Measurements from ENCODE around the gene PDE1C. TPM values are rescaled to one million over a fixed set of nuclear protein-coding genes. Genes with fewer than 3 reads are reported as not detected.

The PDE1C gene
- total and polyA plus RNA-seq, 2 experiments from 2014 or later: 23.5 to 33.8 TPM

DNA sequence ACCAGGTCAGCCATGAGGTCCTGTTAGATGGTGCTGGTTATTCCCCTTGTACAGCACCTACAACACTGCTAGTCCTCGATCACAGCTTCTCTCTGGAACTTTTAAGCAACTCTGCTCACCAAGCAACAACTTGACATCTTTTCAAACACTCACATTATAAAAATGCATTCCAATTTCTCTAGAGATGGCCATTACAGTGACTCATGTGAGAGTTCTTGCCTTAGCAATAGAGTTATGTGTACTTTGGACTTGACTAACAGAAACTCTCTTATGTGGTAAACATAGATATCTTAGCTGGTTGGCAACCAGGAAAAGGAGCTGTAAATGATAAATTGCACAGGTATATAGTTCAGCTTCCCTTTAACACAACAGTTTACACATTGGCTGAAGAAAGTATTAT, 122.2 kb downstream of the PDE1C start:
- H4K20me1 ChIP-seq (ENCODE audit: insufficient read depth): no peaks in the 10 kb centered on the region
- peaks cover 4% of the 10 kb centered on the region; the same call in 1 of the 2 replicates for H3K36me3 ChIP-seq (ENCODE audit: low read depth)
- no peaks in the 10 kb centered on the region for H3K9me3 ChIP-seq (ENCODE audit: low read depth)
- H3K9me2 ChIP-seq (ENCODE audit: insufficient read depth): no peaks in the 10 kb centered on the region
- no peak overlapping the region for H2AFZ ChIP-seq
- WGBS, 2 experiments (ENCODE audit: low coverage in 1 of 2, low lambda C conversion rate in 2 of 2, missing lambda C conversion rate in 2 of 2): 0 to 5% methylated on average over 1 of the region's 1 CpG
- peak overlapping the region; percentile 83 for H3K27ac ChIP-seq
- DNase-seq: peak; percentile 91
- no peak overlapping the region for H3K4me3 ChIP-seq
- peaks cover 20% of the 10 kb centered on the region; the same call in 1 of the 2 replicates for H3K79me2 ChIP-seq (ENCODE audit: insufficient read depth)
- H3K4me2 ChIP-seq (ENCODE audit: unreplicated experiment): peak overlapping the region; percentile 49
- peak overlapping the region; percentile 41 for H3K9ac ChIP-seq
- in situ Hi-C loops (cut with MboI): no loop called here
- peaks cover 26% of the 10 kb centered on the region for H3F3A ChIP-seq (ENCODE audit: insufficient read depth)
- no peaks in the 10 kb centered on the region for H3K27me3 ChIP-seq (replicated peaks; ENCODE audit: insufficient read depth)
- peaks cover 44% of the 10 kb centered on the region for H3K4me1 ChIP-seq (ENCODE audit: insufficient read depth)
- TF ChIP-seq EZH2phosphoT487 (IDR thresholded peaks at IDR 0.05; ENCODE audit: insufficient read depth, low read depth) (no peak), EZH2 (IDR thresholded peaks at IDR 0.05; ENCODE audit: insufficient read depth, poor library complexity, severe bottlenecking) (no peak)

DNA sequence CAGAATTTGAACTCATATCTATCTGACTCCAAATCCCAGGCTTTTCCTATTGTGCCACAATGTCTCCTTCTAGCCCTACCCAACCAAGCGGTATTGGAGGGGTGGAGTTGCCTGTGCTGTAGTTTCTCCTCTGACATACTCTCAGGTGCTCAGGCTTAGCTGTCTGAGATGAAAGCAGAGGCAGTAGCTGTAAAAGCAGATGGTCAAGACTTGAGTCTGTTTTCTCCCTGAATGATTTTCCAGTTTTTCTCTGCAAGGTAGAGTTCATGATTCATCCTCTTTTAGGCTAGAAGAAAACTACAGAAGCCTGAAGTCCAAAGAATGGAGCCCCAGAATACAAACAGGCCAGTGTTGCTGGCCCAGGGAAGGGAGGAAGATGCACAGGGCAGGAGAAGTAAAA, 130.0 kb downstream of the PDE1C start:
- in situ Hi-C loops (cut with MboI): no loop called here
- no peak for TF ChIP-seq EZH2phosphoT487 (IDR thresholded peaks at IDR 0.05; ENCODE audit: insufficient read depth, low read depth)
- no peak for TF ChIP-seq EZH2 (IDR thresholded peaks at IDR 0.05; ENCODE audit: insufficient read depth, poor library complexity, severe bottlenecking)
- no peaks in the 10 kb centered on the region for H4K20me1 ChIP-seq (ENCODE audit: insufficient read depth)
- H3K9ac ChIP-seq: no peak overlapping the region
- no peak overlapping the region for H2AFZ ChIP-seq
- H3K79me2 ChIP-seq (ENCODE audit: insufficient read depth): peaks cover 14% of the 10 kb centered on the region; the same call in 1 of the 2 replicates
- H3F3A ChIP-seq (ENCODE audit: insufficient read depth): peaks cover 36% of the 10 kb centered on the region
- H3K4me2 ChIP-seq (ENCODE audit: unreplicated experiment): no peak overlapping the region
- H3K9me3 ChIP-seq (ENCODE audit: low read depth): no peaks in the 10 kb centered on the region
- H3K27ac ChIP-seq: no peak overlapping the region
- WGBS, 2 experiments (ENCODE audit: low coverage in 1 of 2, low lambda C conversion rate in 2 of 2, missing lambda C conversion rate in 2 of 2): 58 to 71% methylated on average over 1 of the region's 1 CpG
- H3K9me2 ChIP-seq (ENCODE audit: insufficient read depth): no peaks in the 10 kb centered on the region
- H3K36me3 ChIP-seq (ENCODE audit: low read depth): no peaks in the 10 kb centered on the region
- DNase-seq: no peak
- no peaks in the 10 kb centered on the region for H3K27me3 ChIP-seq (replicated peaks; ENCODE audit: insufficient read depth)
- no peak overlapping the region for H3K4me3 ChIP-seq
- peaks cover 47% of the 10 kb centered on the region for H3K4me1 ChIP-seq (ENCODE audit: insufficient read depth)

- TF ChIP-seq EZH2 (IDR thresholded peaks at IDR 0.05; ENCODE audit: insufficient read depth, poor library complexity, severe bottlenecking) (no peak), EZH2phosphoT487 (IDR thresholded peaks at IDR 0.05; ENCODE audit: insufficient read depth, low read depth) (no peak)
- Histone ChIP-seq H2AFZ (no peak overlapping the region), H4K20me1 (ENCODE audit: insufficient read depth) (no peaks in the 10 kb centered on the region), H3K9ac (no peak overlapping the region), H3F3A (ENCODE audit: insufficient read depth) (peaks cover 41% of the 10 kb centered on the region), H3K79me2 (ENCODE audit: insufficient read depth) (peaks cover 14% of the 10 kb centered on the region; the same call in 1 of the 2 replicates), H3K9me2 (ENCODE audit: insufficient read depth) (no peaks in the 10 kb centered on the region), H3K4me2 (ENCODE audit: unreplicated experiment) (peak overlapping the region; percentile 59), H3K36me3 (ENCODE audit: low read depth) (no peaks in the 10 kb centered on the region), H3K27ac (peak overlapping the region; percentile 52), H3K4me1 (ENCODE audit: insufficient read depth) (peaks cover 58% of the 10 kb centered on the region), H3K9me3 (ENCODE audit: low read depth) (no peaks in the 10 kb centered on the region), H3K4me3 (no peak overlapping the region), H3K27me3 (replicated peaks; ENCODE audit: insufficient read depth) (no peaks in the 10 kb centered on the region)
- in situ Hi-C loops (cut with MboI): no loop called here
- 26 to 30% methylated on average over 3 of the region's 3 CpGs for whole genome bisulfite sequencing, 2 experiments (ENCODE audit: low coverage in 1 of 2, low lambda C conversion rate in 2 of 2, missing lambda C conversion rate in 2 of 2)
- DNase-seq: peak; percentile 39
These were observed 131.1 kb downstream of the PDE1C start for GRCh38 chr7:31939076-31939475.

- Histone ChIP-seq H3K36me3 (ENCODE audit: low read depth) (no peaks in the 10 kb centered on the region), H3K79me2 (ENCODE audit: insufficient read depth) (peaks cover 14% of the 10 kb centered on the region; the same call in 1 of the 2 replicates), H3K4me1 (ENCODE audit: insufficient read depth) (peaks cover 62% of the 10 kb centered on the region), H4K20me1 (ENCODE audit: insufficient read depth) (no peaks in the 10 kb centered on the region), H2AFZ (no peak overlapping the region), H3K9ac (no peak overlapping the region), H3F3A (ENCODE audit: insufficient read depth) (peaks cover 45% of the 10 kb centered on the region), H3K4me3 (no peak overlapping the region), H3K9me2 (ENCODE audit: insufficient read depth) (no peaks in the 10 kb centered on the region), H3K9me3 (ENCODE audit: low read depth) (no peaks in the 10 kb centered on the region), H3K27ac (peak overlapping the region; percentile 62), H3K4me2 (ENCODE audit: unreplicated experiment) (peak overlapping the region; percentile 59), H3K27me3 (replicated peaks; ENCODE audit: insufficient read depth) (no peaks in the 10 kb centered on the region)
- peak; percentile 73 for DNase-seq
- TF ChIP-seq EZH2 (IDR thresholded peaks at IDR 0.05; ENCODE audit: insufficient read depth, poor library complexity, severe bottlenecking): no peak
- 0 out of 2 replicates have a peak, but pooled peaks have one; percentile 62 for TF ChIP-seq EZH2phosphoT487 (IDR thresholded peaks at IDR 0.05; ENCODE audit: insufficient read depth, low read depth)
- in situ Hi-C loops (cut with MboI): no loop called here
These were observed 131.6 kb downstream of the PDE1C start for GRCh38 chr7:31938650-31939049.

DNA sequence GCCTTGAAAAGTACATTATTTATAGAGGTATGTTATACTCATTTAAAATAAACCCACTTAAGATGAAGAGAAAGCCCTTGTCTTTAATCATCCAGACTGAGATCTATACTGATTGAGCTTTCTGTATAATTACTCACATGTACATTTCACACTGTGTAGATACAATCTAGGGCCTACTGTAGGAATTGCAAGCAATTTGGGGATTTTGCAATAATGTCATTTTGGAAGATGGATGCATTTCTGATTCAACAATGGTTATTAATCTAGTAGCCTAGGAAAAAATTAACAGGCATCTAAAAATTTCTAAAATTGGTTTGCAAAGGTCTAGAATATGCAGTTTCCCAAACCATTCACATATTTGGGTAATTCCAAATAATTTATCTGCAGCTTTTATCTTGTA, 132.2 kb downstream of the PDE1C start:
- H3K9ac ChIP-seq: no peak overlapping the region
- peaks cover 14% of the 10 kb centered on the region; the same call in 1 of the 2 replicates for H3K79me2 ChIP-seq (ENCODE audit: insufficient read depth)
- 0 out of 2 replicates have a peak overlapping the region, but pooled peaks have one; percentile 33 for H3K4me3 ChIP-seq
- H2AFZ ChIP-seq: no peak overlapping the region
- H3K9me3 ChIP-seq (ENCODE audit: low read depth): no peaks in the 10 kb centered on the region
- in situ Hi-C loops (cut with MboI): no loop called here
- peaks cover 62% of the 10 kb centered on the region for H3K4me1 ChIP-seq (ENCODE audit: insufficient read depth)
- no peaks in the 10 kb centered on the region for H4K20me1 ChIP-seq (ENCODE audit: insufficient read depth)
- H3F3A ChIP-seq (ENCODE audit: insufficient read depth): peaks cover 47% of the 10 kb centered on the region
- TF ChIP-seq EZH2phosphoT487 (IDR thresholded peaks at IDR 0.05; ENCODE audit: insufficient read depth, low read depth) (no peak), EZH2 (IDR thresholded peaks at IDR 0.05; ENCODE audit: insufficient read depth, poor library complexity, severe bottlenecking) (no peak)
- no peaks in the 10 kb centered on the region for H3K36me3 ChIP-seq (ENCODE audit: low read depth)
- H3K27me3 ChIP-seq (replicated peaks; ENCODE audit: insufficient read depth): no peaks in the 10 kb centered on the region
- H3K9me2 ChIP-seq (ENCODE audit: insufficient read depth): no peaks in the 10 kb centered on the region
- no peak for DNase-seq
- H3K4me2 ChIP-seq (ENCODE audit: unreplicated experiment): peak overlapping the region; percentile 59
- H3K27ac ChIP-seq: peak overlapping the region; percentile 62

All from GM23248 (cell line).